Measurements from ENCODE around the gene ALDH7A1.
A peak's percentile ranks its signal among the peaks of the same experiment; 100 is the strongest.
"Not testable (repeated sequence)": the region's sequence is repeated elsewhere in the genome, so short reads cannot be mapped to it uniquely, and the experiment has no call there.

The ALDH7A1 gene

DNA sequence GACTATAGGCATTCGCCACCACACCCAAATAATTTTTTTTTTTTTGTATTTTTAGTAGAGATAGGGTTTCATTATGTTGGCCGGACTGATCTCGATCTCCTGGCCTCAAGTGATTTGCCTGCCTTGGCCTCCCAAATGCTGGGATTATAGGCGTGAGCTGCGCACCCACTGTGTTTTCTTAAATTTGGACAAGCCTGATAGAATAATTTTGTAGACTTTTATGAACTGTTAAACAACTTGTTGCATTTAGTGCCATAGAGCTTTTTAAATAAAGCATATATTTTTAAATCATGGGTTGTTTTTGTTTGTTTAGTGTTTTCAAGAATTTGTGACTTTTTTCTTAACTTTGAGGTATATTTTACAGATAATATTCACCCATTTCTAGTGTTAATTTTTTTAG lies 10.5 kb upstream of the ALDH7A1 start:
- TF ChIP-seq CTCF (IDR thresholded peaks at IDR 0.05; ENCODE audit: low read depth, low read length), result no peak
- no peak for DNase-seq (ENCODE audit: extremely low read depth, low read depth)

GRCh38 chr5:126603402-126603991 lies 8.5 kb upstream of the ALDH7A1 start:
- TF ChIP-seq CTCF (IDR thresholded peaks at IDR 0.05; ENCODE audit: low read depth, low read length), result no peak
- no peak for DNase-seq (ENCODE audit: extremely low read depth, low read depth)

GRCh38 chr5:126600631-126601511 lies 5.9 kb upstream of the ALDH7A1 start, which contains the start of gene PHAX:
PHAX (plus strand) TSS chr5:126600947; CDS start chr5:126600963, 16 bp downstream.
- DNase-seq (ENCODE audit: extremely low read depth, low read depth), result peak; percentile 43
- TF ChIP-seq CTCF (IDR thresholded peaks at IDR 0.05; ENCODE audit: low read depth, low read length), result peak; percentile 66

GRCh38 chr5:126599971-126600630 lies 5.1 kb upstream of the ALDH7A1 start:
- not testable (repeated sequence) for DNase-seq (ENCODE audit: extremely low read depth, low read depth)

DNA sequence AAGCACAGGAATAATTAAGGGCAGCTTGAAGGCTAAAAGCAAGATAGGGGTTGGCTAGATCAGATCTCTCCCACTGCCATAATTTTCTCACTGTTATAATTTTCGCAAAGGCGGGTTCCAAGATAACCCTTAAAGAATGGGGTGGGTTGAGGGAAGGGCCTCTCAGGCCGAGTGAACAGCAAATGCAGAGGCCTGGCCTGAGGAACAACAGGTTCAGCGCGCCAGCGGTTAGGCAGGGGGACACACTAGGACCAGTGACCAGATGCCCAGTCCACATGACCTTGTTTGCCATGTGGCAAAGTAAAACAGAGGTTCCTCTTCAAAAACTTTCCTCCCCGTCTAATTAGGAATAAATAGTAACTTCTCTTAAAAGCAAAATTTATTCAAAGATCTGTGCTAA lies 4.5 kb upstream of the ALDH7A1 start:
- no peak for DNase-seq (ENCODE audit: extremely low read depth, low read depth)
- TF ChIP-seq CTCF (IDR thresholded peaks at IDR 0.05; ENCODE audit: low read depth, low read length), result no peak

DNA sequence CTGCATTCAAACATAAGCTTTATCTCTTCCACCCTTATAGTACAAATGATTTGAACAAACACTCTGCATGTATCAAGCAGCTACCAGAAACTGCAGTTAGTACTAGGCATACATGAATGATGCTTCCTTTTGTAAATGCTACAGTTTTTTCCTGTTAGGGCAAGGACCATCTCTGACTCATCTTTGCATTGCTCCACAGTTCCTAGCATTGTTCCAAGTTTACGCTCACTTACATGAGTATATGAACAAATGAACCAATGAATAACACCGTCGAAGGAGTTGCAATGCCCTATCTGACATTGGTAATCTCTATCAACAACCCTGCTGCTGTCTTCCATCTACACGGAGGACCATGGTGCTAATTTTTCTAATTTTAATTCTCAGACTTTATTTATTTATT lies 2.1 kb upstream of the ALDH7A1 start:
- DNase-seq (ENCODE audit: extremely low read depth, low read depth), result no peak
- TF ChIP-seq CTCF (IDR thresholded peaks at IDR 0.05; ENCODE audit: low read depth, low read length), result no peak

GRCh38 chr5:126595486-126596083 lies 566 bp upstream of the ALDH7A1 start:
- no peak for TF ChIP-seq CTCF (IDR thresholded peaks at IDR 0.05; ENCODE audit: low read depth, low read length)
- no peak for DNase-seq (ENCODE audit: extremely low read depth, low read depth)

All from AG09319 (cell line).